GM19395 (cell line): ENCODE measurements around the gene HNRNPL.
"Not testable (repeated sequence)": the region's sequence is repeated elsewhere in the genome, so short reads cannot be mapped to it uniquely, and the experiment has no call there.

Experiments
- ATAC-seq: cut with Tn5 transposase; IDR thresholded peaks from one replicate; pipeline ENCODE4 v1.9.1; 2021; ENCODE audit warnings: mild to moderate bottlenecking, moderate library complexity; ENCODE audit not compliant: unreplicated experiment

Gene HNRNPL

GRCh38 chr19:38831142-38831605 lies 18.6 kb downstream of the HNRNPL start:
- peak; percentile 37 for ATAC-seq

GRCh38 chr19:38830039-38830733 lies 19.6 kb downstream of the HNRNPL start:
- ATAC-seq: no peak

GRCh38 chr19:38829203-38829602 lies 20.6 kb downstream of the HNRNPL start:
- ATAC-seq: not testable (repeated sequence)

- ATAC-seq: no peak
Observed at GRCh38 chr19:38826856-38827551, 22.8 kb downstream of the HNRNPL start.

- not testable (repeated sequence) for ATAC-seq
Observed at GRCh38 chr19:38825936-38826335, 23.9 kb downstream of the HNRNPL start.

GRCh38 chr19:38821230-38821825 lies 28.5 kb downstream of the HNRNPL start:
- ATAC-seq: not testable (repeated sequence)

- no peak for ATAC-seq
Observed at GRCh38 chr19:38819231-38819920, 30.4 kb downstream of the HNRNPL start.

- no peak for ATAC-seq
Observed at GRCh38 chr19:38817081-38817480, 32.7 kb downstream of the HNRNPL start.

GRCh38 chr19:38816131-38816750 lies 33.5 kb downstream of the HNRNPL start:
- no peak for ATAC-seq

- no peak for ATAC-seq
Observed at GRCh38 chr19:38815059-38816001, 34.5 kb downstream of the HNRNPL start.

- not testable (repeated sequence) for ATAC-seq
Observed at GRCh38 chr19:38813932-38814331, 35.9 kb downstream of the HNRNPL start.

GRCh38 chr19:38813323-38813722 lies 36.5 kb downstream of the HNRNPL start:
- ATAC-seq: no peak

- ATAC-seq: no peak
Observed at GRCh38 chr19:38812841-38813320, 36.9 kb downstream of the HNRNPL start, which contains the start of gene LGALS4. LGALS4 (minus strand) TSS chr19:38812945; CDS start chr19:38812886, 59 bp downstream.

GRCh38 chr19:38812009-38812840 lies 37.6 kb downstream of the HNRNPL start:
- no peak for ATAC-seq

GRCh38 chr19:38809592-38810252 lies 40.1 kb downstream of the HNRNPL start:
- no peak for ATAC-seq

- ATAC-seq: no peak
Observed at GRCh38 chr19:38808741-38809140, 41.0 kb downstream of the HNRNPL start.

GRCh38 chr19:38807374-38808098 lies 42.2 kb downstream of the HNRNPL start:
- ATAC-seq: not testable (repeated sequence)
